ELR (cell line): Measurements from ENCODE around the gene FOXP4.

ENCODE experiments used
- DNase-seq: peaks from one replicate; pipeline ENCODE4 v3.0.0-alpha.2; 2015; ENCODE audit warnings: low read depth

Gene FOXP4

GRCh38 chr6:41563060-41563776 lies 17.0 kb downstream of the FOXP4 start:
- no peak for DNase-seq

- no peak for DNase-seq
These were observed 18.4 kb downstream of the FOXP4 start for GRCh38 chr6:41564448-41565142.

GRCh38 chr6:41565701-41566100 lies 19.5 kb downstream of the FOXP4 start:
- DNase-seq = no peak

GRCh38 chr6:41566961-41567360 lies 20.8 kb downstream of the FOXP4 start:
- DNase-seq = no peak

GRCh38 chr6:41567684-41568083 lies 21.5 kb downstream of the FOXP4 start:
- DNase-seq = no peak

GRCh38 chr6:41568202-41568584 lies 22.0 kb downstream of the FOXP4 start:
- no peak for DNase-seq

GRCh38 chr6:41568585-41569384 lies 22.6 kb downstream of the FOXP4 start:
- DNase-seq = no peak

- DNase-seq = no peak
These were observed 24.1 kb downstream of the FOXP4 start for GRCh38 chr6:41570259-41570615.

GRCh38 chr6:41571021-41571780 lies 25.0 kb downstream of the FOXP4 start:
- DNase-seq = peak; percentile 32

- DNase-seq = no peak
These were observed 26.4 kb downstream of the FOXP4 start for GRCh38 chr6:41572613-41573012.

- no peak for DNase-seq
These were observed 27.1 kb downstream of the FOXP4 start for GRCh38 chr6:41573276-41573675.

- no peak for DNase-seq
These were observed 27.8 kb downstream of the FOXP4 start for GRCh38 chr6:41573985-41574384.

GRCh38 chr6:41575598-41575997 lies 29.4 kb downstream of the FOXP4 start:
- DNase-seq = no peak

GRCh38 chr6:41576667-41577066 lies 30.5 kb downstream of the FOXP4 start:
- no peak for DNase-seq

GRCh38 chr6:41577356-41578216 lies 31.4 kb downstream of the FOXP4 start:
- DNase-seq = peak; percentile 51

- peak; percentile 31 for DNase-seq
These were observed 32.3 kb downstream of the FOXP4 start for GRCh38 chr6:41578217-41579087.

- DNase-seq = no peak
These were observed 33.0 kb downstream of the FOXP4 start for GRCh38 chr6:41579088-41579610.

- DNase-seq = no peak
These were observed 34.5 kb downstream of the FOXP4 start for GRCh38 chr6:41580690-41581089.

GRCh38 chr6:41581381-41581991 lies 35.3 kb downstream of the FOXP4 start:
- peak; percentile 95 for DNase-seq

- DNase-seq = no peak
These were observed 36.4 kb downstream of the FOXP4 start for GRCh38 chr6:41582540-41582939.
